NCI-H1694 (cell line): Measurements from ENCODE around the gene FOXK1.

Experiments
- DNase-seq: peaks from one replicate; lab custom pipeline; 2025; lab: John Stamatoyannopoulos, UW

The FOXK1 gene

DNA sequence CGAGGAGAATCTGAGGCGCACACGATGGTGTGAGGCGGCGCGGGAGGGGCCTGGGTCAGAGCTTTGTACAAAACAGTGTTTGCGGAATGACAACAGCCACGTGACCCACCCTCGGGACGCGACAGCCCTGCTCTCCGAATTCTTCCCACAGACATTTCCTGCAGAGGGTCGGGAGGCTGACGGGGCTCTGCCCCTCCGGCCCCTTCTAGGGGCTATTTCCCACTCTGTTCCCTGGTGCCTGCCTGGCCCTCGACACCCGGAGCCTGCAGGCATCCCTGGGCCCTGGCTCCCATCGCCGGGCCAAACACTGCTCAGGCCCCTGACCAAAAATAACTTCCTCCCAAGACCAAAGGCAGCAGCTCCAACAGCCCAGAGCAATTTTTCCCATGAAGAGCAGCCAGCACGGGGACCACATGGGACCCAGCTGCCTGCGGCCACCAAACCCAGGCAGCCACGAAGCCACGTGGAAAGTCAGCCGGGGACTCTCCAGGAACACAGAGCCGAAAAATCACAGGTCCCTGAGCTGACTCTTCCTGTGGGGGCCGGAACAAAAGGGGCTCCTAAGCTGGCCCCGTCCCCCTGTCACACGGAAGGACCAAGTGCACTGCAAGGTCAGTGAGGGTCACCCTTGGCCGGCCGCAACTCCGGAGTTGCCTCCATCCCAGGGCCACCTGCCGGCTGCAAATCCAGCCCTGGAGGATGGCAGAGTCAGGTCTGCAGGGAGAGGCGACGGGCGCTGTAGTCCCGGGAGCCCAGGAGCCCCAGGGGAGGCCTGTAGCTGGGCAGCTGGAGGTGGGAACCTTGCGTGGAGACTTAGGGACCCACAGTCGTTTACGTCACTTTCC, 137.7 kb downstream of the FOXK1 start:
- DNase-seq = no peak

DNA sequence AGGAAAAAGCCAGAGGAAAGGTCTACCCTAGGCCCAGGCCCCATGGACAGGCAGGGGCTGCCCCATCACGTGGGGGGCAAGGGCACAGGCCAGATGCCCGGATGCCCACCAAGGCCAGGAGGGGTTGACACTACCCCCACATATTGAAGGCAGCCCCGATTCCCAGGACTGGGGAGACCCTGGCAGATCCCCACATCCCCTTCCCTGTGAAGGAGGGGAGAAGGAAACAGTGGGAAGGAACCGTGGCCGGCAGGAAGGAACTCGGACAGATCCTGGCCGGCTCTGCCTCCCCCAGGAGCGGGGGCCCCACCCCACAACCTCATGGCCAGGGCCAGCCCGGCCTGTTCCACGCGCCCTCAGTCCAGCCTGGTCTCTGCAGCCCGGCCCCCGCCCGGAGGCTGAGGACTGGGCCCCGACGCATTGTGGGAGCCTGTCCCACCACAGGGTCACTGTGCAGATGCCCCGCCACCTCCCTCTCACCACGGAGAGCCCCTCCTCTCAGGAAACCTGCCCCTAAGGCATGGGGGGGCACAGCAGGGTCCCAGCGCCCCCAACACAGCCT, 138.4 kb downstream of the FOXK1 start:
- no peak for DNase-seq
